Measurements from ENCODE around the gene GNS. TPM values are rescaled to one million over a fixed set of nuclear protein-coding genes. Genes with fewer than 3 reads are reported as not detected.

GNS gene
- polyA plus RNA-seq, 2 of the 4 experiments (the other 2 are of a cell fraction): 54.3 to 109 TPM

DNA sequence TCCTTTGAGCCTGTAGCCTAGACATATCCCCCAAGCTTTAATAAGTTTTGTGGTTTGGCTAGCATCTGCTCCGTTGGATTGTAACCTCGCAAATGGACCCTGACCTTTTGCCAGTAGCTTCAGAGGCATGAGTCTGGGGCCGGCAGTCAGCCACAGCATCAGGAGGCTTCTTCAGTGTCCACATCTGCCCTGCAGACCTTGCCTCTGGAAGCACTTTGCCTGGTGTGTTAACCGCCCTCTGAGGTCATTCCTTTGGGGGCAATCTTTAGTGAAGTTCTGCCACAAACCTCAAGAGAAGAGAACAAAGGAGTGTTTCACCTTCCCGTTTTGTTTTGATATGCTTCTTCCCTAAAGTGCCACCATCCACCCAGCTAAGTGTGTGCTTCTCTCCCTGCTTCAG, 71.4 kb downstream of the GNS start:
- FAIRE-seq (no peak), DNase-seq (ENCODE audit: low read depth in 1 of 2, low spot score in 1 of 2) (no peak), ATAC-seq (peak in 1 of 2 experiments; percentile 34; a peak in 2 of 6 replicates)
- H3K4me3 ChIP-seq: no peak overlapping the region
- 71% methylated on average over 5 of the region's 5 CpGs for WGBS (ENCODE audit: missing lambda C conversion rate)
- no peaks in the 10 kb centered on the region for H3K9me3 ChIP-seq
- ChIA-PET POLR2A (no interaction called here), CTCF (interaction anchor here (0.9 to 12.2 kb wide), 3 partner anchors 7 to 134 kb away, joined by 3 to 342 read pairs (median 112); no protein-coding TSS in a partner anchor)
- peak overlapping the region in 1 of 2 experiments; percentile 45; a peak in 1 of 6 replicates for H3K27ac ChIP-seq
- peaks cover 19% of the 10 kb centered on the region for H3K4me1 ChIP-seq
- TF ChIP-seq EP300 (IDR thresholded peaks at IDR 0.05): no peak
- no peak for TF ChIP-seq FOXS1 (CRISPR knock-in tag; IDR thresholded peaks at IDR 0.05)
- no peak for TF ChIP-seq ZSCAN20 (CRISPR knock-in tag; IDR thresholded peaks at IDR 0.05)
- TF ChIP-seq, protein P1, sequence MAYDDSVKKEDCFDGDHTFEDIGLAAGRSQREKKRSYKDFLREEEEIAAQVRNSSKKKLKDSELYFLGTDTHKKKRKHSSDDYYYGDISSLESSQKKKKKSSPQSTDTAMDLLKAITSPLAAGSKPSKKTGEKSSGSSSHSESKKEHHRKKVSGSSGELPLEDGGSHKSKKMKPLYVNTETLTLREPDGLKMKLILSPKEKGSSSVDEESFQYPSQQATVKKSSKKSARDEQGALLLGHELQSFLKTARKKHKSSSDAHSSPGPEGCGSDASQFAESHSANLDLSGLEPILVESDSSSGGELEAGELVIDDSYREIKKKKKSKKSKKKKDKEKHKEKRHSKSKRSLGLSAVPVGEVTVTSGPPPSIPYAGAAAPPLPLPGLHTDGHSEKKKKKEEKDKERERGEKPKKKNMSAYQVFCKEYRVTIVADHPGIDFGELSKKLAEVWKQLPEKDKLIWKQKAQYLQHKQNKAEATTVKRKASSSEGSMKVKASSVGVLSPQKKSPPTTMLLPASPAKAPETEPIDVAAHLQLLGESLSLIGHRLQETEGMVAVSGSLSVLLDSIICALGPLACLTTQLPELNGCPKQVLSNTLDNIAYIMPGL (CRISPR knock-in tag; IDR thresholded peaks at IDR 0.05; ENCODE audit: borderline replicate concordance): no peak
- no peak for TF ChIP-seq KDM5A (IDR thresholded peaks at IDR 0.05)
- TF ChIP-seq MYC (IDR thresholded peaks at IDR 0.05; ENCODE audit: borderline replicate concordance, low read length): no peak
- no peak for TF ChIP-seq HEYL (CRISPR knock-in tag; IDR thresholded peaks at IDR 0.05)
- H3K4me2 ChIP-seq: no peak overlapping the region

DNA sequence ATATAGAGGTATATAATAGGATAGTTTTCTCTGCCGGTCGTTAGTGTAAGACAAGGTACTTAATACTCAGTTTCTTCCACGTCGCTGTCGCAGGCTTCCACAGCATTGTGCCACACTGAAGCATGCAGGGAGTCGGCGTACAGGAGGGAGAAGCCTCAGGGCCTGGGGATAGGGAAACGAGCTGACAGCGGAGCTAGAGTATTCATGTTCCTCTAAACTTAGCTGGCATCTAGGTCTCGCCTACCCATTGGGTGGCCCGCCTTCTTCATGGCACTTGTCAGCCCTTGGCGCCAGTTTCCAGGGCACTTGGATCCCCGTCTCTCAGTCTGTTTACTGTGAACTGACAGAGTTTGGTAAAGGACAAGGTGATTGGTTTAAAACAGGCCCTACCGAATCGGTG, 73.6 kb downstream of the GNS start:
- H3K4me2 ChIP-seq: no peak overlapping the region
- no peak for FAIRE-seq
- no peak overlapping the region for H3K27ac ChIP-seq
- TF ChIP-seq EP300 (IDR thresholded peaks at IDR 0.05) (no peak), CHD2 (IDR thresholded peaks at IDR 0.05; ENCODE audit: low read length, partially characterized antibody) (no peak), GATA3 (IDR thresholded peaks at IDR 0.05; ENCODE audit: borderline replicate concordance) (no peak), EHMT2 (IDR thresholded peaks at IDR 0.05; ENCODE audit: low read depth) (no peak)
- 95% methylated on average over 15 of the region's 15 CpGs for WGBS (ENCODE audit: missing lambda C conversion rate)
- no peaks in the 10 kb centered on the region for H3K9me3 ChIP-seq
- ATAC-seq: no peak
- peaks cover 32% of the 10 kb centered on the region for H3K4me1 ChIP-seq
- ChIA-PET POLR2A (no interaction called here), CTCF (interaction anchor here (0.7 to 11.7 kb wide), 4 partner anchors 8 to 137 kb away, joined by 3 to 112 read pairs (median 4); no protein-coding TSS in a partner anchor)
- H3K4me3 ChIP-seq: no peak overlapping the region
- DNase-seq (ENCODE audit: low read depth in 1 of 2, low spot score in 1 of 2): no peak

DNA sequence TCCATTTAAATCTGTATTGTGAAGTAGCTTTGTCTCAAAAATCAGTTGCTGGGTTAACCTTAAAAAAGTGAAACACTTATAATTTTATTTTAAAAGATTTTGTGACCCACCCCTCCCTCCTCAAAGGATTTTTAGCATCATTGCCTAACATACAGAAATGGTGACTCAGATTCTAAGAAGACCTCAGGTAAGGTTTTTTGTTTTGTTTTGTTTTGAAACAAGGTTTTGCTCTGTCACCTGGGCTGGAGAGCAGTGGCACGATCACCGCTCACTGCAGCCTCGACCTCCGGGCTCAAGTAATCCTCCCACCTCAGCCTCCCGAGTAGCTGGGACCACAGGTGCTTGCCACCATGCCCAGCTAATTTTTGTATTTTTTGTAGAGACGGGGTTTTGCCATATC, 74.2 kb downstream of the GNS start:
- DNase-seq (ENCODE audit: low read depth in 1 of 2, low spot score in 1 of 2): no peak
- Histone ChIP-seq H3K9me3 (no peaks in the 10 kb centered on the region), H3K27ac (no peak overlapping the region), H3K4me3 (no peak overlapping the region), H3K4me1 (peaks cover 37% of the 10 kb centered on the region), H3K4me2 (no peak overlapping the region)
- TF ChIP-seq, protein P2, sequence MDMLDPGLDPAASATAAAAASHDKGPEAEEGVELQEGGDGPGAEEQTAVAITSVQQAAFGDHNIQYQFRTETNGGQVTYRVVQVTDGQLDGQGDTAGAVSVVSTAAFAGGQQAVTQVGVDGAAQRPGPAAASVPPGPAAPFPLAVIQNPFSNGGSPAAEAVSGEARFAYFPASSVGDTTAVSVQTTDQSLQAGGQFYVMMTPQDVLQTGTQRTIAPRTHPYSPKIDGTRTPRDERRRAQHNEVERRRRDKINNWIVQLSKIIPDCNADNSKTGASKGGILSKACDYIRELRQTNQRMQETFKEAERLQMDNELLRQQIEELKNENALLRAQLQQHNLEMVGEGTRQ (IDR thresholded peaks at IDR 0.05): no peak
- TF ChIP-seq POLR2AphosphoS2 (conservative IDR thresholded peaks at IDR 0.05; ENCODE audit: low read length): no peak
- TF ChIP-seq MAZ (IDR thresholded peaks at IDR 0.05; ENCODE audit: borderline replicate concordance, low read depth, low read length): no peak
- TF ChIP-seq HDAC2 (IDR thresholded peaks at IDR 0.05): no peak
- no peak for TF ChIP-seq KDM5A (IDR thresholded peaks at IDR 0.05)
- TF ChIP-seq SREBF2 (IDR thresholded peaks at IDR 0.05): no peak
- TF ChIP-seq HEYL (CRISPR knock-in tag; IDR thresholded peaks at IDR 0.05): no peak
- no peak for TF ChIP-seq EHF (CRISPR knock-in tag; IDR thresholded peaks at IDR 0.05)
- no peak for TF ChIP-seq RCOR1 (IDR thresholded peaks at IDR 0.05; ENCODE audit: low read depth, low read length)
- no peak for TF ChIP-seq MYC (IDR thresholded peaks at IDR 0.05; ENCODE audit: borderline replicate concordance, low read length)
- no peak for ATAC-seq
- WGBS (ENCODE audit: missing lambda C conversion rate): 96% methylated on average over 6 of the region's 6 CpGs
- ChIA-PET POLR2A (no interaction called here), CTCF (interaction anchor here (1.3 to 11.7 kb wide), 2 partner anchors 8 to 76 kb away, joined by 3 to 112 read pairs; no protein-coding TSS in a partner anchor)
- FAIRE-seq: no peak

Measured in A549 (cell line).